Endothelial cell of umbilical vein (primary cell): ENCODE data around the gene ZNF334. TPM values are rescaled to one million over a fixed set of nuclear protein-coding genes. Genes with fewer than 3 reads are reported as not detected.

ENCODE experiments used
- BruUV-seq: library from RNA; stranded (reverse); fragments of 400-500 nt; replicated peaks from 2 replicates; lab custom pipeline; 2021; lab: Mats Ljungman, UMichigan
- CTCF ChIA-PET: fragments of 300-600, 350-600 bp; sonication (Branson Sonifier 250); formaldehyde crosslinking; loops from one replicate; lab custom pipeline; 2021; ENCODE audit warnings: antibody characterized with exemption, inconsistent platforms; lab: Charles Lee
- POLR2A ChIA-PET: fragments of 300-600, 350-600 bp; sonication (Branson Sonifier 250); formaldehyde crosslinking; loops from one replicate; lab custom pipeline; 2021; ENCODE audit warnings: antibody characterized with exemption, inconsistent platforms; lab: Charles Lee
- DNase-seq: peaks from one replicate; pipeline ENCODE4 v3.0.0-alpha.2; 2011; ENCODE audit warnings: low read depth, low spot score
- FAIRE-seq: peaks from 2 replicates; lab custom pipeline; 2011; peaks lifted over from hg19 to GRCh38; lab: Jason Lieb, UNC
- H2AFZ ChIP-seq: 2 replicates; pipeline ENCODE4 v1.6.0; 2012; ENCODE audit warnings: low read depth, low read length, control low read depth, inconsistent platforms
- H3K27ac ChIP-seq: 2 replicates; pipeline ENCODE4 v1.5.1; 2011; ENCODE audit warnings: low read depth, mild to moderate bottlenecking, control low read depth, low read length, moderate library complexity; ENCODE audit not compliant: insufficient read depth
- H3K27me3 ChIP-seq, 2 experiments: 2 replicates each; pipeline versions ENCODE4 v1.6.0 to v1.6.1; 2011; ENCODE audit warnings: low read length in 2 of 2, mixed read lengths in 1 of 2; ENCODE audit not compliant: control insufficient read depth in 2 of 2, insufficient read depth in 2 of 2
- H3K36me3 ChIP-seq, 2 experiments: 2 replicates in 1 of 2; 3 replicates in 1 of 2; pipeline ENCODE4 v1.5.1; 2011; ENCODE audit warnings: low read length in 2 of 2, mild to moderate bottlenecking in 1 of 2, moderate library complexity in 1 of 2; ENCODE audit not compliant: control insufficient read depth in 2 of 2, insufficient read depth in 2 of 2; ENCODE audit errors: extremely low read depth in 1 of 2
- H3K4me1 ChIP-seq: 3 replicates; pipeline ENCODE4 v1.5.1; 2011; ENCODE audit warnings: mild to moderate bottlenecking, low read length; ENCODE audit not compliant: control insufficient read depth, insufficient read depth; ENCODE audit errors: extremely low read depth
- H3K4me2 ChIP-seq: 2 replicates; pipeline ENCODE4 v1.6.1; 2011; ENCODE audit warnings: low read length, control low read depth, mixed read lengths; ENCODE audit not compliant: insufficient read depth
- H3K4me3 ChIP-seq, 3 experiments: fragments of 200-600 bp in 1 of 3; sonication (generic), shearing (Covaris generic) in 1 of 3; replicated peaks in 1 of 3; 2 replicates each; pipeline ENCODE4 v1.5.1; 2011 to 2016; ENCODE audit warnings: control low read depth in 3 of 3, low read length in 3 of 3, mild to moderate bottlenecking in 2 of 3, inconsistent platforms in 1 of 3, low read depth in 1 of 3, moderate library complexity in 1 of 3; ENCODE audit not compliant: insufficient read depth in 1 of 3
- H3K79me2 ChIP-seq: 2 replicates; pipeline ENCODE4 v1.6.0; 2012; ENCODE audit warnings: low read length, inconsistent platforms; ENCODE audit not compliant: control insufficient read depth, insufficient read depth
- H3K9ac ChIP-seq: replicated peaks from 2 replicates; pipeline ENCODE3; 2011; ENCODE audit warnings: low read length, control low read depth; ENCODE audit not compliant: insufficient read depth; ENCODE audit errors: extremely low read depth
- H3K9me1 ChIP-seq: replicated peaks from 3 replicates; pipeline ENCODE4 v1.6.0; 2011; ENCODE audit warnings: mild to moderate bottlenecking, low read length; ENCODE audit not compliant: control insufficient read depth, insufficient read depth; ENCODE audit errors: extremely low read depth
- H3K9me3 ChIP-seq: replicated peaks from 2 replicates; pipeline ENCODE4 v1.5.1; 2012; ENCODE audit warnings: low read length, inconsistent platforms; ENCODE audit not compliant: control insufficient read depth, insufficient read depth
- H4K20me1 ChIP-seq: replicated peaks from 2 replicates; pipeline ENCODE3; 2011; ENCODE audit warnings: mild to moderate bottlenecking, low read length; ENCODE audit not compliant: control insufficient read depth, insufficient read depth; ENCODE audit errors: extremely low read depth
- EZH2 ChIP-seq: IDR thresholded peaks from 2 replicates; pipeline ENCODE4 v1.6.1; 2012; ENCODE audit warnings: borderline replicate concordance, low read depth, mild to moderate bottlenecking, moderate library complexity, low read length, inconsistent platforms; ENCODE audit not compliant: severe bottlenecking
- FOS ChIP-seq: IDR thresholded peaks from 2 replicates; pipeline ENCODE4 v1.6.1; 2011; ENCODE audit warnings: mild to moderate bottlenecking, low read length, moderate library complexity, borderline replicate concordance; ENCODE audit not compliant: insufficient read depth
- GATA2 ChIP-seq: IDR thresholded peaks from 2 replicates; pipeline ENCODE4 v1.7.0; 2011; ENCODE audit warnings: low read depth, mild to moderate bottlenecking, moderate library complexity, mixed read lengths, low read length; ENCODE audit not compliant: insufficient read length, insufficient read depth
- JUN ChIP-seq: IDR thresholded peaks from 2 replicates; pipeline ENCODE4 v1.6.1; 2011; ENCODE audit warnings: borderline replicate concordance, low read depth; ENCODE audit not compliant: insufficient read length, insufficient read depth
- MYC ChIP-seq: IDR thresholded peaks from one replicate; pipeline ENCODE4 v1.6.1; 2011; ENCODE audit warnings: mild to moderate bottlenecking, low read depth, low read length
- POLR2A ChIP-seq: IDR thresholded peaks from 2 replicates; pipeline ENCODE4 v1.6.1; 2012; ENCODE audit warnings: low read depth, mild to moderate bottlenecking, control low read depth, low read length
- POLR2AphosphoS5 ChIP-seq: IDR thresholded peaks from 2 replicates; pipeline ENCODE4 v1.6.1; 2012; ENCODE audit warnings: low read depth, mild to moderate bottlenecking, control low read depth, low read length, moderate library complexity; ENCODE audit not compliant: insufficient read depth
- dilution Hi-C: fragments of 300-500 bp; cut with MboI; formaldehyde crosslinking; loops from one replicate; pipeline ENCODE4 v1.15.0; 2019; ENCODE audit warnings: low sequenced_read_pairs; ENCODE audit not compliant: extremely low pct_ligation_motif_present
- intact Hi-C: fragments of 100-400 bp; cut with micrococcal nuclease; formaldehyde crosslinking; loops from one replicate; pipeline ENCODE4 v1.10.0; 2022
- polyA plus RNA-seq, 4 experiments: library from polyadenylated mRNA; depleted of rRNA in 3 of 4; stranded (reverse) in 3 of 4; unstranded in 1 of 4; fragments of >200 nt; gene quantifications; 2 replicates each; pipeline versions ENCODE4 v1.2.1 to v1.2.3, GENCODE V29; 2011 to 2012; ENCODE audit warnings: missing spikeins in 1 of 4
- total RNA-seq: library from RNA; stranded (reverse); gene quantifications from 2 replicates; pipeline ENCODE4 v1.2.3, GENCODE V29; 2021
- TF ChIP-seq, protein P1 (sequence below), 2 donors: IDR thresholded peaks; 1 replicate in 1 of 2; 2 replicates in 1 of 2; pipeline ENCODE4 v1.5.1; 2011; ENCODE audit warnings: low read length in 2 of 2, mild to moderate bottlenecking in 2 of 2, moderate library complexity in 2 of 2, control low read depth in 1 of 2, inconsistent platforms in 1 of 2, low read depth in 1 of 2; ENCODE audit not compliant: insufficient read depth in 1 of 2; ENCODE audit errors: extremely low read depth in 1 of 2
- TF ChIP-seq, protein P2 (sequence below): IDR thresholded peaks from 2 replicates; pipeline ENCODE4 v1.6.1; 2011; ENCODE audit not compliant: insufficient read depth, insufficient read length

The ZNF334 gene
- total and polyA plus RNA-seq, 2 donors (not counting 3 experiments of a cell fraction or from before 2014, with no cell fraction given): 0.08 to 1.6 TPM

DNA sequence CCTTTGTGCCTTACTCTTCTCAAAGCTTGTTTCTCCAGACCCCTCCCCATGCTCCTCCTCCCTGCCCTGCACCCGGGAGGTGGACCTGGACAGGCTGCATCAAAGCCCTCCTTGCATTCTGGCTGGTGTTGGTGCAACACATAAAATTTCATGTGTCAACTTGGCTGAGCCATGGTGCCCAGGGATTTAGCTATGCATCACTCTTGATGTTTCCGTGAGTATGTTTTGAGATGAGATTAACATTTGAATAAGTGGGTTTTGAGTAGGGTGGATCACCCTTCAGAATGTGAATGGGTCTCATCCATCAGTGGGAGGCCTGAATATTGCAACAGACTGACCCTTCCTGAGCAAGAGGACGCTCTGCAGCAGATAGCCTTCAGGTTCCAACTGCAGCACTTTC lies 41.5 kb upstream of the ZNF334 start:
- Histone ChIP-seq H3K4me1 (peaks cover 11% of the 10 kb centered on the region), H3K9me3 (no peaks in the 10 kb centered on the region), H3K27ac (no peak overlapping the region), H3K4me3 (no peak overlapping the region), H2AFZ (no peak overlapping the region), H3K4me2 (no peak overlapping the region), H3K27me3 (no peaks in the 10 kb centered on the region), H3K9me1 (no peaks in the 10 kb centered on the region), H3K36me3 (no peaks in the 10 kb centered on the region), H4K20me1 (no peaks in the 10 kb centered on the region), H3K9ac (no peak overlapping the region), H3K79me2 (no peaks in the 10 kb centered on the region)
- DNase-seq (no peak), FAIRE-seq (no peak)
- CTCF ChIA-PET: no interaction called here
- intact Hi-C loops: no loop called here
- no peak for TF ChIP-seq JUN
- no peak for TF ChIP-seq POLR2A
- TF ChIP-seq MYC: no peak
- TF ChIP-seq, protein P1, sequence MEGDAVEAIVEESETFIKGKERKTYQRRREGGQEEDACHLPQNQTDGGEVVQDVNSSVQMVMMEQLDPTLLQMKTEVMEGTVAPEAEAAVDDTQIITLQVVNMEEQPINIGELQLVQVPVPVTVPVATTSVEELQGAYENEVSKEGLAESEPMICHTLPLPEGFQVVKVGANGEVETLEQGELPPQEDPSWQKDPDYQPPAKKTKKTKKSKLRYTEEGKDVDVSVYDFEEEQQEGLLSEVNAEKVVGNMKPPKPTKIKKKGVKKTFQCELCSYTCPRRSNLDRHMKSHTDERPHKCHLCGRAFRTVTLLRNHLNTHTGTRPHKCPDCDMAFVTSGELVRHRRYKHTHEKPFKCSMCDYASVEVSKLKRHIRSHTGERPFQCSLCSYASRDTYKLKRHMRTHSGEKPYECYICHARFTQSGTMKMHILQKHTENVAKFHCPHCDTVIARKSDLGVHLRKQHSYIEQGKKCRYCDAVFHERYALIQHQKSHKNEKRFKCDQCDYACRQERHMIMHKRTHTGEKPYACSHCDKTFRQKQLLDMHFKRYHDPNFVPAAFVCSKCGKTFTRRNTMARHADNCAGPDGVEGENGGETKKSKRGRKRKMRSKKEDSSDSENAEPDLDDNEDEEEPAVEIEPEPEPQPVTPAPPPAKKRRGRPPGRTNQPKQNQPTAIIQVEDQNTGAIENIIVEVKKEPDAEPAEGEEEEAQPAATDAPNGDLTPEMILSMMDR (IDR thresholded peaks at IDR 0.05; ENCODE audit: extremely low read depth in 1 of 2, insufficient read depth in 1 of 2, low read depth in 1 of 2, low read length in 2 of 2): no peak
- no peak for TF ChIP-seq POLR2AphosphoS5
- TF ChIP-seq FOS: no peak
- TF ChIP-seq GATA2: no peak
- TF ChIP-seq, protein P2, sequence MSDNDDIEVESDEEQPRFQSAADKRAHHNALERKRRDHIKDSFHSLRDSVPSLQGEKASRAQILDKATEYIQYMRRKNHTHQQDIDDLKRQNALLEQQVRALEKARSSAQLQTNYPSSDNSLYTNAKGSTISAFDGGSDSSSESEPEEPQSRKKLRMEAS: no peak
- TF ChIP-seq EZH2: no peak
- BruUV-seq: no TSS peak
- dilution Hi-C loops: no loop called here
- POLR2A ChIA-PET: no interaction called here
